ENCODE measurements around the gene TIMM10. TPM values are rescaled to one million over a fixed set of nuclear protein-coding genes. Genes with fewer than 3 reads are reported as not detected.

TIMM10 gene
- total RNA-seq, 1 donor = 25.7 TPM

GRCh38 chr11:57546869-57547475, 16.4 kb upstream of the TIMM10 start:
- H3K9me3 ChIP-seq (ENCODE audit: low read depth, low read length) = no peaks in the 10 kb centered on the region
- no peak overlapping the region for H2AFZ ChIP-seq (ENCODE audit: low read length)
- no peak overlapping the region for H3K4me2 ChIP-seq (ENCODE audit: insufficient read depth, low read length)
- DNase-seq (ENCODE audit: insufficient read length, low spot score, missing footprints) = peak; percentile 94
- H3K36me3 ChIP-seq (ENCODE audit: insufficient read depth, low read length) = peaks cover 24% of the 10 kb centered on the region
- peaks cover 4% of the 10 kb centered on the region for H3K4me1 ChIP-seq (ENCODE audit: insufficient read depth, low read length)
- H3K79me2 ChIP-seq (ENCODE audit: insufficient read depth, low read length) = no peaks in the 10 kb centered on the region
- TF ChIP-seq CTCF (IDR thresholded peaks at IDR 0.05; ENCODE audit: extremely low read depth, low read depth, low read length) = peak; percentile 16
- no peak overlapping the region for H3K27ac ChIP-seq (ENCODE audit: low read depth, low read length)
- H4K20me1 ChIP-seq (ENCODE audit: insufficient read depth, low read length) = no peaks in the 10 kb centered on the region
- no peak overlapping the region for H3K4me3 ChIP-seq (ENCODE audit: insufficient read depth, low read length)
- H3K27me3 ChIP-seq (ENCODE audit: insufficient read depth, low read length) = peaks cover 2% of the 10 kb centered on the region

GRCh38 chr11:57546451-57546850, 15.9 kb upstream of the TIMM10 start:
- Histone ChIP-seq H3K4me3 (ENCODE audit: insufficient read depth, low read length) (no peak overlapping the region), H3K79me2 (ENCODE audit: insufficient read depth, low read length) (no peaks in the 10 kb centered on the region), H2AFZ (ENCODE audit: low read length) (no peak overlapping the region), H4K20me1 (ENCODE audit: insufficient read depth, low read length) (no peaks in the 10 kb centered on the region), H3K4me2 (ENCODE audit: insufficient read depth, low read length) (no peak overlapping the region), H3K9me3 (ENCODE audit: low read depth, low read length) (no peaks in the 10 kb centered on the region), H3K36me3 (ENCODE audit: insufficient read depth, low read length) (peaks cover 19% of the 10 kb centered on the region), H3K27me3 (ENCODE audit: insufficient read depth, low read length) (peaks cover 5% of the 10 kb centered on the region), H3K4me1 (ENCODE audit: insufficient read depth, low read length) (peaks cover 4% of the 10 kb centered on the region), H3K27ac (ENCODE audit: low read depth, low read length) (no peak overlapping the region)
- no peak for TF ChIP-seq CTCF (IDR thresholded peaks at IDR 0.05; ENCODE audit: extremely low read depth, low read depth, low read length)
- DNase-seq (ENCODE audit: insufficient read length, low spot score, missing footprints) = no peak

GRCh38 chr11:57545883-57546282, 15.3 kb upstream of the TIMM10 start:
- no peaks in the 10 kb centered on the region for H3K79me2 ChIP-seq (ENCODE audit: insufficient read depth, low read length)
- TF ChIP-seq CTCF (IDR thresholded peaks at IDR 0.05; ENCODE audit: extremely low read depth, low read depth, low read length) = no peak

GRCh38 chr11:57544566-57544965, 14.0 kb upstream of the TIMM10 start:
- peaks cover 4% of the 10 kb centered on the region for H3K4me1 ChIP-seq (ENCODE audit: insufficient read depth, low read length)
- no peak for DNase-seq (ENCODE audit: insufficient read length, low spot score, missing footprints)
- H3K27ac ChIP-seq (ENCODE audit: low read depth, low read length) = no peak overlapping the region
- no peak overlapping the region for H3K4me2 ChIP-seq (ENCODE audit: insufficient read depth, low read length)
- H3K4me3 ChIP-seq (ENCODE audit: insufficient read depth, low read length) = no peak overlapping the region
- no peaks in the 10 kb centered on the region for H3K79me2 ChIP-seq (ENCODE audit: insufficient read depth, low read length)
- peaks cover 4% of the 10 kb centered on the region for H3K36me3 ChIP-seq (ENCODE audit: insufficient read depth, low read length)
- no peak for TF ChIP-seq CTCF (IDR thresholded peaks at IDR 0.05; ENCODE audit: extremely low read depth, low read depth, low read length)
- peaks cover 5% of the 10 kb centered on the region for H3K27me3 ChIP-seq (ENCODE audit: insufficient read depth, low read length)
- H2AFZ ChIP-seq (ENCODE audit: low read length) = no peak overlapping the region
- H4K20me1 ChIP-seq (ENCODE audit: insufficient read depth, low read length) = no peaks in the 10 kb centered on the region
- no peaks in the 10 kb centered on the region for H3K9me3 ChIP-seq (ENCODE audit: low read depth, low read length)

More at GRCh38 chr11:57545883-57546282, 15.3 kb upstream of the TIMM10 start:
- Histone ChIP-seq H3K27ac (ENCODE audit: low read depth, low read length) (no peak overlapping the region), H3K4me3 (ENCODE audit: insufficient read depth, low read length) (no peak overlapping the region), H3K9me3 (ENCODE audit: low read depth, low read length) (no peaks in the 10 kb centered on the region), H3K4me1 (ENCODE audit: insufficient read depth, low read length) (peaks cover 4% of the 10 kb centered on the region), H2AFZ (ENCODE audit: low read length) (no peak overlapping the region), H3K36me3 (ENCODE audit: insufficient read depth, low read length) (peaks cover 17% of the 10 kb centered on the region), H3K27me3 (ENCODE audit: insufficient read depth, low read length) (peaks cover 5% of the 10 kb centered on the region), H4K20me1 (ENCODE audit: insufficient read depth, low read length) (no peaks in the 10 kb centered on the region), H3K4me2 (ENCODE audit: insufficient read depth, low read length) (no peak overlapping the region)
- no peak for DNase-seq (ENCODE audit: insufficient read length, low spot score, missing footprints)

Data from osteoblast (primary cell).